Neural progenitor cell (in vitro differentiated cells): Measurements from ENCODE around the gene PTPRN2. TPM values are rescaled to one million over a fixed set of nuclear protein-coding genes. Genes with fewer than 3 reads are reported as not detected.
A peak's percentile ranks its signal among the peaks of the same experiment; 100 is the strongest.

Source experiments
- DNase-seq: peaks from one replicate; pipeline ENCODE4 v3.0.0-alpha.2; 2016; ENCODE audit warnings: low spot score
- H2AFZ ChIP-seq: fragments of 200-600 bp; sonication (generic); replicated peaks from 2 replicates; pipeline ENCODE4 v1.6.1; 2016; ENCODE audit warnings: antibody characterized with exemption
- H3F3A ChIP-seq: fragments of 200-600 bp; sonication (generic); 2 replicates; pipeline ENCODE4 v1.6.1; 2016; ENCODE audit warnings: antibody characterized with exemption, low read depth
- H3K27ac ChIP-seq: fragments of 200-600 bp; sonication (generic); 2 replicates; pipeline ENCODE4 v1.5.1; 2016; ENCODE audit warnings: mild to moderate bottlenecking
- H3K27me3 ChIP-seq: fragments of 200-600 bp; sonication (generic); 2 replicates; pipeline ENCODE4 v1.6.1; 2016; ENCODE audit warnings: mild to moderate bottlenecking, moderate library complexity
- H3K36me3 ChIP-seq: fragments of 200-600 bp; sonication (generic); 2 replicates; pipeline ENCODE4 v1.5.1; 2016
- H3K4me1 ChIP-seq: fragments of 200-600 bp; sonication (generic); 2 replicates; pipeline ENCODE4 v1.6.1; 2016; ENCODE audit warnings: mixed run types
- H3K4me2 ChIP-seq: fragments of 200-600 bp; sonication (generic); 2 replicates; pipeline ENCODE4 v1.6.1; 2016
- H3K4me3 ChIP-seq: fragments of 200-600 bp; sonication (generic); 2 replicates; pipeline ENCODE4 v1.5.1; 2016
- H3K79me2 ChIP-seq: fragments of 200-600 bp; sonication (generic); 2 replicates; pipeline ENCODE4 v1.6.1; 2016; ENCODE audit warnings: low read depth
- H3K9ac ChIP-seq: fragments of 200-600 bp; sonication (generic); 2 replicates; pipeline ENCODE4 v1.6.1; 2016
- H3K9me3 ChIP-seq: fragments of 200-600 bp; sonication (generic); 2 replicates; pipeline ENCODE4 v1.5.1; 2016; ENCODE audit warnings: low read depth
- H4K20me1 ChIP-seq: fragments of 200-600 bp; sonication (generic); 2 replicates; pipeline ENCODE4 v1.6.1; 2016; ENCODE audit warnings: low read depth
- H3K27ac Mint-ChIP-seq: 3 replicates; pipeline ENCODE4 v1.8.0; 2021; ENCODE audit warnings: mixed read lengths
- H3K27me3 Mint-ChIP-seq: 2 replicates; pipeline ENCODE4 v1.8.0; 2022; ENCODE audit warnings: low read depth, mild to moderate bottlenecking, inconsistent platforms, moderate library complexity, mixed read lengths; ENCODE audit not compliant: insufficient read depth
- H3K36me3 Mint-ChIP-seq: 3 replicates; pipeline ENCODE4 v1.8.0; 2021; ENCODE audit warnings: mixed read lengths
- H3K4me1 Mint-ChIP-seq: 3 replicates; pipeline ENCODE4 v1.8.0; 2021; ENCODE audit warnings: mixed read lengths
- H3K4me3 Mint-ChIP-seq: 3 replicates; pipeline ENCODE4 v1.8.0; 2021; ENCODE audit warnings: mild to moderate bottlenecking, moderate library complexity, mixed read lengths
- H3K9me3 Mint-ChIP-seq: 3 replicates; pipeline ENCODE4 v1.8.0; 2020; ENCODE audit warnings: mixed read lengths
- EZH2 ChIP-seq: fragments of 200-600 bp; sonication (generic); IDR thresholded peaks from 2 replicates; pipeline ENCODE4 v1.6.1; 2017; ENCODE audit warnings: antibody characterized with exemption, mild to moderate bottlenecking, moderate library complexity
- EZH2phosphoT487 ChIP-seq: fragments of 200-600 bp; sonication (generic); IDR thresholded peaks from 2 replicates; pipeline ENCODE4 v1.6.1; 2017; ENCODE audit warnings: antibody characterized with exemption
- total RNA-seq: library from RNA; depleted of rRNA; stranded (reverse); fragments of >200 nt; gene quantifications from 2 replicates; pipeline ENCODE4 v1.2.3, GENCODE V29; 2015; ENCODE audit warnings: low replicate concordance
- TF ChIP-seq, protein P1 (sequence below): fragments of 200-600 bp; sonication (generic); IDR thresholded peaks from 2 replicates; pipeline ENCODE4 v1.5.1; 2017; ENCODE audit warnings: antibody characterized with exemption, mild to moderate bottlenecking

The PTPRN2 gene
- total RNA-seq, 1 donor from 2014 or later, result 3.0 TPM

DNA sequence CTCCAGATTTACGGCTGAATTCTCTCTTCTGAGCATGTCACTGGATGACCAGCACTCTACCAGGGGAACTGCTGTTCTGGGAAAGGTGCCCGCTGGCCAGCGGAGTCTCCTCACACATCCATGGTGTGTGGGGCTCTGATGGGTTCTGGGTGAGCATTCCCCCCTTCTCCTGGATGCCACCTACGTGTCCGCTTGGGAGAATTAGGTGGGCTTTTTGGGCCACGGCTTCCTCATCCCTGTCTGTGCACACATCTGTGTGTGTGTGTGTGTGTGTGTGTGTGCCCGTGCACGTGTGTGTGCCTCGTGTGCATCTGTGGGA, 1087.8 kb downstream of the PTPRN2 start:
- no peaks in the 10 kb centered on the region for H3K79me2 ChIP-seq
- H2AFZ ChIP-seq, result no peak overlapping the region
- peaks cover 40% of the 10 kb centered on the region for H3K27me3 ChIP-seq
- peaks cover 6% of the 10 kb centered on the region for H3K27me3 Mint-ChIP-seq
- H3K9ac ChIP-seq, result no peak overlapping the region
- no peak overlapping the region for H3K4me3 ChIP-seq
- TF ChIP-seq EZH2 (no peak), EZH2phosphoT487 (no peak)
- TF ChIP-seq, protein P1, sequence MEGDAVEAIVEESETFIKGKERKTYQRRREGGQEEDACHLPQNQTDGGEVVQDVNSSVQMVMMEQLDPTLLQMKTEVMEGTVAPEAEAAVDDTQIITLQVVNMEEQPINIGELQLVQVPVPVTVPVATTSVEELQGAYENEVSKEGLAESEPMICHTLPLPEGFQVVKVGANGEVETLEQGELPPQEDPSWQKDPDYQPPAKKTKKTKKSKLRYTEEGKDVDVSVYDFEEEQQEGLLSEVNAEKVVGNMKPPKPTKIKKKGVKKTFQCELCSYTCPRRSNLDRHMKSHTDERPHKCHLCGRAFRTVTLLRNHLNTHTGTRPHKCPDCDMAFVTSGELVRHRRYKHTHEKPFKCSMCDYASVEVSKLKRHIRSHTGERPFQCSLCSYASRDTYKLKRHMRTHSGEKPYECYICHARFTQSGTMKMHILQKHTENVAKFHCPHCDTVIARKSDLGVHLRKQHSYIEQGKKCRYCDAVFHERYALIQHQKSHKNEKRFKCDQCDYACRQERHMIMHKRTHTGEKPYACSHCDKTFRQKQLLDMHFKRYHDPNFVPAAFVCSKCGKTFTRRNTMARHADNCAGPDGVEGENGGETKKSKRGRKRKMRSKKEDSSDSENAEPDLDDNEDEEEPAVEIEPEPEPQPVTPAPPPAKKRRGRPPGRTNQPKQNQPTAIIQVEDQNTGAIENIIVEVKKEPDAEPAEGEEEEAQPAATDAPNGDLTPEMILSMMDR, result no peak
- no peak overlapping the region for H3K27ac ChIP-seq
- H3K4me2 ChIP-seq, result no peak overlapping the region
- peaks cover 43% of the 10 kb centered on the region for H3K4me1 Mint-ChIP-seq
- no peaks in the 10 kb centered on the region for H3F3A ChIP-seq
- no peaks in the 10 kb centered on the region for H3K9me3 ChIP-seq
- H3K36me3 Mint-ChIP-seq, result peaks cover 5% of the 10 kb centered on the region
- DNase-seq, result no peak
- peak overlapping the region; percentile 95 for H3K27ac Mint-ChIP-seq
- no peaks in the 10 kb centered on the region for H4K20me1 ChIP-seq
- H3K4me3 Mint-ChIP-seq, result no peak overlapping the region
- no peaks in the 10 kb centered on the region for H3K36me3 ChIP-seq
- peaks cover 17% of the 10 kb centered on the region for H3K9me3 Mint-ChIP-seq
- H3K4me1 ChIP-seq, result no peaks in the 10 kb centered on the region

DNA sequence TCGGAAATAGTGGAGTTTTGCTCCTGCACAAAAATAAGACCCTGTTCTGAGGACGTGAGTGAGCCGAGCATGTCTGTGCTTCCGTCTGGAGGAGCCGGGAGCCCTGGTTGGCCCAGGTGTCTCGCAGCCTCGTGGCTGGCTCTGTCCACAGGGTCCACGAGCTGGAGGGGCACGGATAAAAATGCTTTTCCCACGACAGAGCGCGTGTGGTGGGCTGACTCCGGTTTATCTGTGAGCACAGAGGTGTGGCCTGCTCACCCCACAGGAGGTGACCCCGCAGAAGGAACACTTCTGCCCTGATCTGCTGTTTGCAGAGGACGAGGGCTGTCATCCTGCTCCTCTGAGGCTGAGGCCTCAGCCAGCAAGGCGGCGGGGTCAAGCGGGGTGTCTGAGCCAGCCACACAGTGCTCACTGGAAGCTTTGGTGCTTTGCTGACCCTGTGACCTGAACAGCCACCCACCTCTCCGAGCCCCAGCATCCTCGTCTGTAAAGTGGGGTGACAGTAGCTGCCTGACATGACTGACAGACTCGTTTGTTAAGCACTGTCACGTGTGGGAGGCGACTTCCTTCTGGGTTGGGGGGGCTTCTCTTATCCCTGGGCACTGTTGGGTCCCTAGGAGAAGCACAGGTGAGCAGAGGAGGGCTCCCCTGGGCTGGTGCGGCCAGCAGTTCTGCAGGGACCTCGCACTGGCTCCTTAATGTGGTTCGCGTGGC, 1088.3 kb downstream of the PTPRN2 start:
- peaks cover 6% of the 10 kb centered on the region for H3K27me3 Mint-ChIP-seq
- DNase-seq, result no peak
- peak overlapping the region; percentile 96 for H3K27ac Mint-ChIP-seq
- H3K27ac ChIP-seq, result no peak overlapping the region
- TF ChIP-seq EZH2 (no peak), EZH2phosphoT487 (no peak)
- TF ChIP-seq, protein P1, result no peak
- no peaks in the 10 kb centered on the region for H3K79me2 ChIP-seq
- H3K9me3 ChIP-seq, result no peaks in the 10 kb centered on the region
- H3K36me3 ChIP-seq, result no peaks in the 10 kb centered on the region
- no peak overlapping the region for H3K4me3 ChIP-seq
- no peaks in the 10 kb centered on the region for H3K4me1 ChIP-seq
- no peak overlapping the region for H3K4me2 ChIP-seq
- H2AFZ ChIP-seq, result no peak overlapping the region
- H3K4me1 Mint-ChIP-seq, result peaks cover 44% of the 10 kb centered on the region
- H3K36me3 Mint-ChIP-seq, result peaks cover 5% of the 10 kb centered on the region
- H4K20me1 ChIP-seq, result no peaks in the 10 kb centered on the region
- peaks cover 35% of the 10 kb centered on the region for H3K27me3 ChIP-seq
- H3F3A ChIP-seq, result no peaks in the 10 kb centered on the region
- peaks cover 12% of the 10 kb centered on the region for H3K9me3 Mint-ChIP-seq
- no peak overlapping the region for H3K9ac ChIP-seq
- H3K4me3 Mint-ChIP-seq, result peak overlapping the region; percentile 60

DNA sequence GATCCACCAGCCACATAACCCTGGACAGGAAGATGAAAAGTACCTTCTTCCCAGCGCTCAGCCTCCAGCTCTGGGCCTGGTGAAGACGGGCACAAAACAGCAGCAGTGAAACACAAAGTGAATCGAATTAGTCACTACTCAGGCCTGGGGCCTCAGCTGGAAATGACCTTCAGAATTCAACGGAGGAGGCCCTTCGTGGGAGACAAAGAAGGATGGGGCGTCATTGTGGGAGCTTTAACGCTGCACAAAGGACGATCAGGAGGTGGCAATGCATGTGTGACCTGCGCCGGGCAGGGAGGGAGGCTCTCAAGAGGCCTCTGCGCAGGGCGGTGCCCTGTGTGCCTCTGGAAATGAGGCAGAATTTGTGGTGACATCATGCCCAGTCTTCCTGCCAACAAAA, 1089.0 kb downstream of the PTPRN2 start:
- Histone ChIP-seq H3K36me3 (no peaks in the 10 kb centered on the region), H2AFZ (no peak overlapping the region), H3K27ac (no peak overlapping the region), H3K9me3 (no peaks in the 10 kb centered on the region), H4K20me1 (no peaks in the 10 kb centered on the region), H3K4me1 (no peaks in the 10 kb centered on the region), H3K79me2 (no peaks in the 10 kb centered on the region), H3K9ac (no peak overlapping the region), H3K4me3 (no peak overlapping the region), H3K4me2 (no peak overlapping the region), H3F3A (no peaks in the 10 kb centered on the region), H3K27me3 (peaks cover 29% of the 10 kb centered on the region)
- Mint-ChIP-seq H3K27me3 (peaks cover 10% of the 10 kb centered on the region), H3K4me3 (peak overlapping the region; percentile 60), H3K36me3 (peaks cover 4% of the 10 kb centered on the region), H3K4me1 (peaks cover 46% of the 10 kb centered on the region), H3K9me3 (peaks cover 6% of the 10 kb centered on the region), H3K27ac (peak overlapping the region; percentile 96)
- no peak for DNase-seq
- TF ChIP-seq EZH2phosphoT487, result no peak
- TF ChIP-seq, protein P1, result no peak
